H9 (cell line): ENCODE results near the gene GLT6D1. TPM values are rescaled to one million over a fixed set of nuclear protein-coding genes. Genes with fewer than 3 reads are reported as not detected.

Experiments used
- DNase-seq: peaks from one replicate; pipeline ENCODE4 v3.0.0-alpha.2; 2017
- H2AFZ ChIP-seq: one replicate; pipeline ENCODE4 v1.6.1; 2013; ENCODE audit warnings: mild to moderate bottlenecking, low read length, control low read depth, moderate library complexity
- H2AK5ac ChIP-seq: 2 replicates; pipeline ENCODE4 v1.6.1; 2013; ENCODE audit warnings: low read length, control low read depth, mixed read lengths; ENCODE audit not compliant: insufficient read length
- H2BK120ac ChIP-seq: one replicate; pipeline ENCODE4 v1.6.1; 2013; ENCODE audit warnings: low read depth, mild to moderate bottlenecking, low read length, control low read depth, inconsistent platforms; ENCODE audit not compliant: poor library complexity, severe bottlenecking
- H2BK12ac ChIP-seq: 2 replicates; pipeline ENCODE4 v1.6.1; 2013; ENCODE audit warnings: low read length, control low read depth, mixed read lengths, low read depth; ENCODE audit not compliant: insufficient read length
- H2BK15ac ChIP-seq: 2 replicates; pipeline ENCODE4 v1.6.1; 2013; ENCODE audit warnings: low read depth, low read length, control low read depth
- H2BK20ac ChIP-seq: one replicate; pipeline ENCODE4 v1.6.1; 2013; ENCODE audit warnings: low read depth, mild to moderate bottlenecking, low read length, control low read depth, inconsistent platforms; ENCODE audit not compliant: poor library complexity, severe bottlenecking
- H2BK5ac ChIP-seq: 2 replicates; pipeline ENCODE4 v1.6.1; 2013; ENCODE audit warnings: low read length, control low read depth, mixed read lengths; ENCODE audit not compliant: insufficient read length
- H3K14ac ChIP-seq: 2 replicates; pipeline ENCODE4 v1.6.1; 2013; ENCODE audit warnings: low read length, control low read depth; ENCODE audit not compliant: insufficient read depth
- H3K18ac ChIP-seq: 2 replicates; pipeline ENCODE4 v1.6.1; 2013; ENCODE audit warnings: low read depth, mild to moderate bottlenecking, mixed read lengths, low read length, control low read depth; ENCODE audit not compliant: insufficient read length
- H3K23ac ChIP-seq: 2 replicates; pipeline ENCODE4 v1.6.1; 2013; ENCODE audit warnings: low read length, control low read depth, mixed read lengths, low read depth; ENCODE audit not compliant: insufficient read length
- H3K23me2 ChIP-seq: 2 replicates; pipeline ENCODE4 v1.6.1; 2013; ENCODE audit warnings: low read depth, mild to moderate bottlenecking, mixed read lengths, low read length, control low read depth; ENCODE audit not compliant: insufficient read length, poor library complexity, severe bottlenecking
- H3K27ac ChIP-seq: 2 replicates; pipeline ENCODE4 v1.5.1; 2013; ENCODE audit warnings: low read length, control low read depth, mixed read lengths, low read depth; ENCODE audit not compliant: insufficient read length
- H3K27me3 ChIP-seq: 2 replicates; pipeline ENCODE4 v1.6.1; 2013; ENCODE audit warnings: low read length, control low read depth, inconsistent platforms; ENCODE audit not compliant: insufficient read depth
- H3K4ac ChIP-seq: 2 replicates; pipeline ENCODE4 v1.6.1; 2013; ENCODE audit warnings: low read depth, mild to moderate bottlenecking, control low read depth, inconsistent platforms, low read length, moderate library complexity
- H3K4me1 ChIP-seq: 2 replicates; pipeline ENCODE4 v1.6.1; 2013; ENCODE audit warnings: low read length, control low read depth, inconsistent platforms; ENCODE audit not compliant: insufficient read depth
- H3K4me2 ChIP-seq: 2 replicates; pipeline ENCODE4 v1.6.1; 2013; ENCODE audit warnings: low read length, control low read depth, mixed read lengths; ENCODE audit not compliant: insufficient read length, insufficient read depth
- H3K56ac ChIP-seq: 2 replicates; pipeline ENCODE4 v1.6.1; 2013; ENCODE audit warnings: low read depth, mild to moderate bottlenecking, mixed read lengths, low read length, control low read depth; ENCODE audit not compliant: insufficient read length
- H3K79me1 ChIP-seq: 2 replicates; pipeline ENCODE4 v1.6.1; 2013; ENCODE audit warnings: low read depth, mild to moderate bottlenecking, moderate library complexity, low read length, control low read depth, inconsistent platforms; ENCODE audit not compliant: insufficient read depth, poor library complexity, severe bottlenecking
- H3K79me2 ChIP-seq: 2 replicates; pipeline ENCODE4 v1.6.1; 2013; ENCODE audit warnings: low read length, control low read depth, inconsistent platforms; ENCODE audit not compliant: insufficient read depth
- H3K9ac ChIP-seq: 2 replicates; pipeline ENCODE4 v1.6.1; 2013; ENCODE audit warnings: low read length, control low read depth, mixed read lengths; ENCODE audit not compliant: insufficient read length; ENCODE audit errors: extremely low read depth
- H3K9me3 ChIP-seq: one replicate; pipeline ENCODE4 v1.6.1; 2013; ENCODE audit warnings: low read depth, low read length, inconsistent platforms; ENCODE audit not compliant: control insufficient read depth
- H3T11ph ChIP-seq: one replicate; pipeline ENCODE4 v1.6.1; 2013; ENCODE audit warnings: mild to moderate bottlenecking, low read length, control low read depth, inconsistent platforms
- H4K20me1 ChIP-seq: one replicate; pipeline ENCODE4 v1.6.1; 2013; ENCODE audit not compliant: control insufficient read depth, insufficient read length, insufficient read depth
- H4K5ac ChIP-seq: 2 replicates; pipeline ENCODE4 v1.6.1; 2013; ENCODE audit warnings: low read depth, mild to moderate bottlenecking, mixed read lengths, low read length, control low read depth; ENCODE audit not compliant: insufficient read length
- H4K8ac ChIP-seq: replicated peaks from 2 replicates; pipeline ENCODE4 v1.6.1; 2013; ENCODE audit warnings: low read length, control low read depth, mixed read lengths, low read depth; ENCODE audit not compliant: insufficient read length
- H4K91ac ChIP-seq: 2 replicates; pipeline ENCODE4 v1.6.1; 2013; ENCODE audit warnings: low read depth, mild to moderate bottlenecking, moderate library complexity, mixed read lengths, low read length, control low read depth; ENCODE audit not compliant: insufficient read length
- H3K27ac Mint-ChIP-seq, 3 experiments: 2 replicates in 2 of 3; 3 replicates in 1 of 3; pipeline ENCODE4 v1.8.0; 2020 to 2021; ENCODE audit warnings: mixed read lengths in 3 of 3, mild to moderate bottlenecking in 1 of 3, moderate library complexity in 1 of 3
- H3K27me3 Mint-ChIP-seq: 2 replicates; pipeline ENCODE4 v1.8.0; 2021; ENCODE audit warnings: low read depth, mild to moderate bottlenecking, moderate library complexity, mixed read lengths
- H3K36me3 Mint-ChIP-seq, 3 experiments: 2 replicates in 2 of 3; 3 replicates in 1 of 3; pipeline ENCODE4 v1.8.0; 2020 to 2021; ENCODE audit warnings: low read depth in 3 of 3, mixed read lengths in 3 of 3; ENCODE audit not compliant: insufficient read depth in 1 of 3
- H3K4me1 Mint-ChIP-seq, 2 experiments: 2 replicates each; pipeline ENCODE4 v1.8.0; 2020; ENCODE audit warnings: mixed read lengths in 2 of 2
- H3K4me3 Mint-ChIP-seq, 2 experiments: 2 replicates in 1 of 2; 3 replicates in 1 of 2; pipeline ENCODE4 v1.8.0; 2020 to 2021; ENCODE audit warnings: mild to moderate bottlenecking in 2 of 2, mixed read lengths in 2 of 2, moderate library complexity in 1 of 2
- H3K9me3 Mint-ChIP-seq, 2 experiments: 2 replicates in 1 of 2; 3 replicates in 1 of 2; pipeline ENCODE4 v1.8.0; 2020; ENCODE audit warnings: mild to moderate bottlenecking in 2 of 2, mixed read lengths in 2 of 2, moderate library complexity in 1 of 2
- WGBS: extraction: QIAGEN DNeasy Blood & Tissue Kit; methylation state at CpG from one replicate; pipeline ENCODE4 v1.1.7; 2013; ENCODE audit warnings: missing lambda C conversion rate, low lambda C conversion rate, mixed read lengths; ENCODE audit not compliant: insufficient read length; ENCODE audit errors: extremely low coverage; 5-methylcytosine and 5-hydroxymethylcytosine counted together
- total RNA-seq: library from RNA; stranded (reverse); gene quantifications from 2 replicates; pipeline ENCODE4 v1.2.1, GENCODE V29; 2021
- TF ChIP-seq, protein P1 (sequence below): fragments of 200-600 bp; sonication (generic); conservative IDR thresholded peaks from 3 replicates; pipeline ENCODE4 v1.8.0; 2021; ENCODE audit warnings: antibody characterized with exemption, mild to moderate bottlenecking

GLT6D1 gene
- total RNA-seq, 1 experiment from 2014 or later = not detected

DNA sequence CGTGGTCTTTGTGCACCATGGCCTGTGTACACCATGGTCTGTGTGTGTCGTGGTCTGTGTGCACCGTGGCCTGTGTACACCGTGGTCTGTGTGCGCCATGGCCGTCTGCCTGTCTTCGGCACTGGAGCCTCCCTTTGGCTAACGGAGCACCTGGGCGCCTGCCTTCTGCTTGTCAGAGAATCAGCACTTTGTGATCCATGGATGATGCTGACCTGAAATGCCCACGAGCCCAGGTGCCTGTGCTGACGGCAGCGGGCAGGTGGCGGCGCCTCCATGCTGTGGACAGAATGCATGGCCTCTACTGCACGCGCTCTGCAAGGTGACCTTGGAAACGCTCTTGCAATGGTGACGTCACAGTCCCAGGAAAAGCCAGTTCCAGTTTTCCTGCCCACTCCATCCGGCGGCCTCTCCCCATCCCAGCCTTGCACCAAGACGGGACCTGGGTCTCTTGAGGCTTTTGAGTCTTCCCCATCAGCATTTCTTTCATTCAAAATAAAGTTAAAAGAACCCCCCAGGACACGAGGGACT lies 38.4 kb upstream of the GLT6D1 start:
- Mint-ChIP-seq H3K4me1 (peaks cover 9 to 20% of the 10 kb centered on the region in 2 experiments), H3K36me3 (no peaks in the 10 kb centered on the region; a peak in 1 of 7 replicates), H3K9me3 (peaks cover 2 to 3% of the 10 kb centered on the region in 2 experiments; a peak in 3 of 5 replicates), H3K27me3 (no peaks in the 10 kb centered on the region), H3K4me3 (no peak overlapping the region), H3K27ac (no peak overlapping the region; a peak in 1 of 7 replicates)
- Histone ChIP-seq H3K27me3 (no peaks in the 10 kb centered on the region), H3K4ac (no peak overlapping the region), H4K91ac (no peak overlapping the region), H2BK120ac (no peak overlapping the region), H3K23ac (no peak overlapping the region), H3K18ac (no peak overlapping the region), H3K79me2 (no peaks in the 10 kb centered on the region), H2AK5ac (no peak overlapping the region), H2BK5ac (no peak overlapping the region), H3K23me2 (no peaks in the 10 kb centered on the region), H3K79me1 (no peaks in the 10 kb centered on the region), H3K27ac (no peak overlapping the region), H2BK15ac (no peak overlapping the region), H2AFZ (no peak overlapping the region), H3T11ph (no peak overlapping the region), H3K14ac (no peak overlapping the region; the same call in 1 of the 2 replicates), H3K56ac (no peak overlapping the region), H3K9ac (no peak overlapping the region), H4K8ac (no peak overlapping the region), H4K5ac (no peak overlapping the region), H2BK12ac (no peak overlapping the region), H3K9me3 (no peaks in the 10 kb centered on the region), H4K20me1 (no peaks in the 10 kb centered on the region), H3K4me1 (no peaks in the 10 kb centered on the region), H3K4me2 (no peak overlapping the region), H2BK20ac (no peak overlapping the region)
- TF ChIP-seq, protein P1, sequence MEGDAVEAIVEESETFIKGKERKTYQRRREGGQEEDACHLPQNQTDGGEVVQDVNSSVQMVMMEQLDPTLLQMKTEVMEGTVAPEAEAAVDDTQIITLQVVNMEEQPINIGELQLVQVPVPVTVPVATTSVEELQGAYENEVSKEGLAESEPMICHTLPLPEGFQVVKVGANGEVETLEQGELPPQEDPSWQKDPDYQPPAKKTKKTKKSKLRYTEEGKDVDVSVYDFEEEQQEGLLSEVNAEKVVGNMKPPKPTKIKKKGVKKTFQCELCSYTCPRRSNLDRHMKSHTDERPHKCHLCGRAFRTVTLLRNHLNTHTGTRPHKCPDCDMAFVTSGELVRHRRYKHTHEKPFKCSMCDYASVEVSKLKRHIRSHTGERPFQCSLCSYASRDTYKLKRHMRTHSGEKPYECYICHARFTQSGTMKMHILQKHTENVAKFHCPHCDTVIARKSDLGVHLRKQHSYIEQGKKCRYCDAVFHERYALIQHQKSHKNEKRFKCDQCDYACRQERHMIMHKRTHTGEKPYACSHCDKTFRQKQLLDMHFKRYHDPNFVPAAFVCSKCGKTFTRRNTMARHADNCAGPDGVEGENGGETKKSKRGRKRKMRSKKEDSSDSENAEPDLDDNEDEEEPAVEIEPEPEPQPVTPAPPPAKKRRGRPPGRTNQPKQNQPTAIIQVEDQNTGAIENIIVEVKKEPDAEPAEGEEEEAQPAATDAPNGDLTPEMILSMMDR = no peak
- no peak for DNase-seq
- WGBS = no CpG with 5 or more reads among the region's 22 CpGs
